Mucosa of rectum (tissue), 2 donors: Measurements from ENCODE around the gene ZNF493.

ENCODE experiments used
- H3K27ac ChIP-seq, 2 donors: one replicate each; pipeline ENCODE4 v1.7.0; 2013; ENCODE audit warnings: inconsistent platforms in 2 of 2, low read depth in 2 of 2, low read length in 2 of 2
- H3K27me3 ChIP-seq, 2 donors: one replicate each; pipeline ENCODE4 v1.7.0; 2013; ENCODE audit warnings: low read length in 2 of 2; ENCODE audit not compliant: control insufficient read depth in 2 of 2, insufficient read depth in 2 of 2
- H3K36me3 ChIP-seq, 2 donors: one replicate each; pipeline ENCODE4 v1.7.0; 2013; ENCODE audit warnings: low read length in 2 of 2; ENCODE audit not compliant: control insufficient read depth in 2 of 2, insufficient read depth in 2 of 2
- H3K4me1 ChIP-seq, 2 donors: one replicate each; pipeline ENCODE4 v1.7.0; 2013; ENCODE audit warnings: low read length in 2 of 2, mild to moderate bottlenecking in 1 of 2; ENCODE audit not compliant: control insufficient read depth in 2 of 2, insufficient read depth in 2 of 2
- H3K4me3 ChIP-seq, 2 donors: one replicate each; pipeline ENCODE4 v1.7.0; 2013; ENCODE audit warnings: low read length in 2 of 2
- H3K9ac ChIP-seq, 2 donors: one replicate each; pipeline ENCODE4 v1.7.0; 2013; ENCODE audit warnings: low read length in 2 of 2, low read depth in 1 of 2, mild to moderate bottlenecking in 1 of 2
- H3K9me3 ChIP-seq, 2 donors: one replicate each; pipeline ENCODE4 v1.7.0; 2013; ENCODE audit warnings: low read length in 2 of 2; ENCODE audit not compliant: control insufficient read depth in 2 of 2
- donor health status: healthy.
- donor health status: Normal muscosa, but diverticular disease.

ZNF493 gene

DNA sequence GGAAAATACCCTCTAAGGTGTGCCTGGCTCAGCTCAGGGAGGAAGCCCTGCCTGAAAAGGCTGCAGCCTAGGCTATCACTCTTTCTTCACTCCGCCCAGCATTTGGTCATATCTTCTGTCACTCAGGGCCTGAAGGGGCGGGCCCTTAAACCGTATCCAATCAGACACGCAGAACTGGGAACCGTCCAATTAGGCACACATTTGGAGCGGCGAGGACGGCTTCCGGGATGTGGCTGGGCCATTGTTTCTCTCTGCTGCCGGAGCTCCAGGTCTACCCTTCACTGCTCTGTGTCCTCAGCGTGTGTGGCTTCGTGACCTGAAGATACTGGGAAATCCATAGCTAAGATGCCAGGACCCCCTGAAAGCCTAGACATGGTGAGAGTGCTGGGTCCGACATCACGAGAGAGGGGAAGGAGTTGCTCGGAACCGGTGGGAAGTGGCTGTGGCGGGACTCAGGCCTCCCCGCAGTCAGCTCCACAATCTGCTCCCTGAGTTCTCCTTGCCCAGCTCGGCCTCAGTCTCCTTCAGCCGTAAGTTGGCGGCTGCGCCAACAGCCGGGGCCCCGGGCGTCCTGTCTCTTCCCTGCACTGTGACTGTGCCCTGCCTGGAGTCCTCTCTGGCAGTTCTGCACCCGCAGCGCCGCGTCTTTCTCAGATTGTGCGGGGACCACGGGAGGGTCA lies at the start of gene ZNF493:
Gene ZNF493 (plus strand): TSS at position 241 of the 680 bp plus-strand sequence. CDS start 105 bp downstream, at position 346.
- Histone ChIP-seq H3K27ac (peak within 1 kb of the TSS; percentile 77 to 87), H3K27me3 (no peaks in the 10 kb centered on the region), H3K9me3 (no peaks in the 10 kb centered on the region), H3K9ac (peak within 1 kb of the TSS; percentile 74 to 98), H3K4me1 (peaks cover 0 to 7% of the 10 kb centered on the region in 2 donors), H3K4me3 (peak within 1 kb of the TSS; percentile 86 to 100), H3K36me3 (peaks cover 9% of the 10 kb centered on the region in 2 donors)

DNA sequence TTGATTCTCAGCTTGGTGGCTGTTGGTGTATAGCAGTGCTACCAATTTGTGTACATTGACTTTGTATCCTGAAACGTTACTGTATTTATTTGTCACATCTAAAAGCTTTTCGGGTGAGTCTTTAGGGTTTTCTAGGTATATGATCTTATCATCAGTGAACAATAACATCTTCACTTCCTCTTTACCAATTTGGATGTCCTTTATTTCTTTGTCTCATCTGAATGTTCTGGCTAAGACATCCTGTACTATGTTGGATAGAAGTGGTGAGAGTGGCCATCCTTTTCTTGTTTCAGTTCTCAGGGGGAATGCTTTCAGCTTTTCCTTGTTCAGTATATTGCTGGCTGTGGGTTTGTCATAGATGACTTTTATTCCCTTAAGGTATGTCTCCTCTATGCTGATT lies 44.1 kb upstream of the ZNF493 start:
- Histone ChIP-seq H3K4me1 (no peaks in the 10 kb centered on the region), H3K36me3 (no peaks in the 10 kb centered on the region), H3K9me3 (peaks cover 0 to 4% of the 10 kb centered on the region in 2 donors), H3K27me3 (no peaks in the 10 kb centered on the region), H3K4me3 (no peak overlapping the region), H3K27ac (no peak overlapping the region), H3K9ac (no peak overlapping the region)

DNA sequence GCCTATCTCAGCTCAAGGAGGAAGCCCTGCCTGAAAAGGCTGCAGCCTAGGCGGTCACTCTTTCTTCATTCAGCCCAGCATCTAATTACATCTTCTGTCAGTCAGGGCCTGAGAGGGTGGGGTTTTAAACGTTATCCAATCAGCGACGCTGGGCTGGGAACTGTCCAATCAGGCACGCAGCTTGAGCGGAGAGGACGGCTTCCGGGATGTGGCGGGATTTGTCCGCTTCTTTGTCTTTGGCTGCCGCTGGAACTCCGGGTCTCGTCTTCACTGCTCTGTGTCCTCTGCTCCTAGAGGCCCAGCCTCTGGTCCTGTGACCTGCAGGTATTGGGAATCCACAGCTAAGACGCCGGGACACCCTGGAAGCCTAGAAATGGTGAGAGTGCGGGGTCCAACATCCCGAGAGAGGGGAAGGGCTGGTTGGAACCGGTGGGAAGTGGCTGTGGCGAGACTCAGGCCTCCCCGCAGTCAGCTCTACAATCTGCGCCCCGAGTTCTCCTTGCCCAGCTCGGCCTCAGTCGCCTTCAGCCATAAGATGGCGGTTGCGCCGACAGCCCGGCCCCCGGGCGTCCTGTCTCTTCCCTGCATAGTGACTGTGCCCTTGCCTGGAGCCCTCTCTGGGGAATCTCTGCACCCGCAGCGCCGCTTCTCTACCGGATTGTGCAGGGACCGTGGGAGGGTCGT lies 38.0 kb upstream of the ZNF493 start, which contains the start of gene ZNF738:
Gene ZNF738 (plus strand): TSS at position 233 of the 684 bp plus-strand sequence. CDS start 141 bp downstream, at position 374.
- Histone ChIP-seq H3K27me3 (no peaks in the 10 kb centered on the region), H3K4me3 (peak within 1 kb of the TSS; percentile 93 to 95), H3K4me1 (no peaks in the 10 kb centered on the region), H3K36me3 (peaks cover 5 to 7% of the 10 kb centered on the region in 2 donors), H3K9ac (peak within 1 kb of the TSS; percentile 86 to 91), H3K9me3 (peaks cover 0 to 2% of the 10 kb centered on the region in 2 donors), H3K27ac (peak within 1 kb of the TSS; percentile 79 to 81)

DNA sequence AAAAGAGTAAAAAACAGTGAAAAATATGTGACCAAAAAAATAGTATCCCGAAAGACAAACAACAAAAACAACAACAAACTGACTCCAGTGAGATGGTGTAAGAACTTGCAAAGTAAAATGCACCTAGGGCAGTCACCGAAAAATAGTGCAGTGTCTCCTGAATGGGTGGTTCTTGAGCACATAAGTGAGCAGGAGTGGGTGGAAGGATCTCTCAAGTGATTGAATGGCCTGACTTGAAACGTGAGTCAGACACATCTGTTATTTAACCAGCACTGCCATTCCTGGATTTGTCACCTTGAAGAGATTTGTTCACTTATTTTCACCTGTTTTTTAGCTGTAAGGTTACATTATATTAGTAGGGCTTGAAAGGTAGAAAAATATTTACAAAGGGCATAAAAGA lies 34.6 kb upstream of the ZNF493 start:
- Histone ChIP-seq H3K36me3 (peaks cover 7 to 14% of the 10 kb centered on the region in 2 donors), H3K4me3 (no peak overlapping the region), H3K27me3 (no peaks in the 10 kb centered on the region), H3K4me1 (no peaks in the 10 kb centered on the region), H3K9me3 (peaks cover 2 to 5% of the 10 kb centered on the region in 2 donors), H3K27ac (no peak overlapping the region), H3K9ac (no peak overlapping the region)

DNA sequence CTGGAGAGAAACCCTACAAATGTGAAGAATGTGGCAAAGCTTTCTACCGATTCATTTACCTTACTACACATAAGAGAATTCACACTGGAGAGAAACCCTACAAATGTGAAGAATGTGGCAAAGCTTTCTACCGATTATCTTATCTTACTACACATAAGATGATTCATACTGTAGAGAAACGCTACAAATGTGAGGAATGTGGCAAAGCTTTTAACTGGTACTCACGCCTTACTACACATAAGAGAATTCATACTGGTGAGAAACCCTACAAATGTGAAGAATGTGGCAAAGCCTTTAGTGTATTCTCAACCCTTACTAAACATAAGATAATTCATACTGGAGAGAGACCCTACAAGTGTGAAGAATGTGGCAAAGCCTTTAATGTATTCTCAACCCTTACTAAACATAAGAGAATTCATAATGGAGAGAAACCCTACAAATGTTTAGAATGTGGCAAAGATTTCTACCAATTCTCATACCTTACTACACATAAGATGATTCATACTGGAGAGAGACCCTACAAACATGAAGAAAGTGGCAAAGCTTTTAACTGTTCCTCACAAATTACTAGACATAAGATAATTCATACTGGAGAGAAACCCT lies 12.9 kb upstream of the ZNF493 start:
- Histone ChIP-seq H3K27ac (no peak overlapping the region), H3K4me3 (no peak overlapping the region), H3K36me3 (peaks cover 4 to 10% of the 10 kb centered on the region in 2 donors), H3K4me1 (no peaks in the 10 kb centered on the region), H3K27me3 (no peaks in the 10 kb centered on the region), H3K9me3 (peaks cover 36 to 38% of the 10 kb centered on the region in 2 donors), H3K9ac (no peak overlapping the region)

DNA sequence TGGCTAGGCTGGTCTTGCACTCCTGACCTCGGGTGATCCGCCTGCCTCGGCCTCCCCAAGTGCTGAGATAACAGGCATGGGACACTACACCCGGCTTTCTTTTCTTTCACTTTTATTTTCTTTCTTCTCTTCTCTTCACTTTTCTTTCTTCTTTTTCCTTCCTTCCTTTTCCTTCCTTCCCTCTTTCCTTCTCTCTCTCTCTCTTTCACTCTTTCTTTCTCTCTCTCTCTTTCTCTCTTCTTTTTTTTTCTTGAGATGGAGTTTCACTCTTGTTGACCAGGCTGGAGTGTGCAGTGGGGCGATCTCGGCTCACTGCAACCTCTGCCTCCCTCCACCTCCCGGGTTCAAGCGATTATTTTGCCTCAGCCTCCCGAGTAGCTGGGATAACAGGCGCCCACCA lies 812 bp upstream of the ZNF493 start:
- H3K27me3 ChIP-seq: no peaks in the 10 kb centered on the region
- peaks cover 9% of the 10 kb centered on the region in 2 donors for H3K36me3 ChIP-seq
- H3K27ac ChIP-seq: no peak overlapping the region
- no peak overlapping the region for H3K4me3 ChIP-seq
- no peaks in the 10 kb centered on the region for H3K9me3 ChIP-seq
- no peak overlapping the region for H3K9ac ChIP-seq
- H3K4me1 ChIP-seq: peaks cover 0 to 7% of the 10 kb centered on the region in 2 donors

DNA sequence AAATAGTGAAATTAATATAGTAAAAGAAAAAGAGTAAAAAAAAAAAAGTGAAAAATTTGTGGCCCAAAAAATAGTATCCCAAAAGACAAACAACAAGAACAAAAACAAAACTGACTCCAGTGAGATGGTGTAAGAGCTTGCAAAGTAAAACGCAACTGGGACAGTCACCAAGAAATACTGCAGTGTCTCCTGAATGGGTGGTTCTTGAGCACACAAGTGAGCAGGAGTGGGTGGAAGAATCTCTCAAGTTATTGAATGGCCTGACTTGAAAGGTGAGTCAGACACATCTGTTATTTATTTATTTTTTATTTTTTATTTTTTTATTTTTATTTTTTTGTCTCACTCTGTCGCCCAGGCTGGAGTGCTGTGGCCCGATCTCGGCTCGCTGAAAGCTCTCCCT lies 1.9 kb downstream of the ZNF493 start:
- Histone ChIP-seq H3K9ac (no peak overlapping the region), H3K27me3 (no peaks in the 10 kb centered on the region), H3K27ac (no peak overlapping the region), H3K4me1 (peaks cover 0 to 7% of the 10 kb centered on the region in 2 donors), H3K9me3 (peaks cover 0 to 7% of the 10 kb centered on the region in 2 donors), H3K36me3 (peaks cover 9 to 12% of the 10 kb centered on the region in 2 donors), H3K4me3 (no peak overlapping the region)

DNA sequence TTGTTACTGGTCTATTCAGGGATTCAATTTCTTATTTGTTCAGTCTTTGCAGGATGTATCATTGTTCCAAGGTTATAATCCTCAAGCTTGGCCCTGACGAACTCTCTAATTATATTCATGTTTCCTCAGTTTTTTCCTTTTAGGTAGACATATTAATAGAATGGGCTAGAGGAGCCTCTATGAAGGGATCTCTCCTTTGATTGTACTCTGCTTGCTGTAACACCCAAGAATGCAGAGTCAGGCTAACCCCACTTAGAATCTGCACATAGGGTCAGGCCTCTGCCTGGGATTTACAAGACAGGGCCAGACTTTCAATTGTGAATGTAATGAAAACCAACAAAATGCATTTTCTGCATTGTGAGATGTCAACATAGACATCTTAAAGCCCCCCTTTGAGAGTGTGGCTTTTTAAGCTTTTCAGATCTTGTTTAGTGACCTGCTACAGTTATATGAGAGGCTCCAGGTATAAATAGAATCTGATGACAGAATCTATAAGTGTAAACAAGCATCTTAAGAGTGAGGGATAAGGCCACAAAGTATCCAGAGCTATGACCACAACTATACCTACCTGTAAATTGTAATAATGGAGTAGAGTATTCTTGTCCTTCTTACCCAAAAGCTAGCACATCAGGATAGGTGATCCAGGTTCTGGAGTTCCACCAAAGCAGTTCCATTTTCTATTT lies 5.5 kb downstream of the ZNF493 start:
- H3K4me3 ChIP-seq: no peak overlapping the region
- H3K36me3 ChIP-seq: peaks cover 23 to 25% of the 10 kb centered on the region in 2 donors
- no peaks in the 10 kb centered on the region for H3K27me3 ChIP-seq
- H3K9me3 ChIP-seq: peaks cover 0 to 7% of the 10 kb centered on the region in 2 donors
- no peak overlapping the region for H3K27ac ChIP-seq
- no peak overlapping the region for H3K9ac ChIP-seq
- peaks cover 0 to 7% of the 10 kb centered on the region in 2 donors for H3K4me1 ChIP-seq

DNA sequence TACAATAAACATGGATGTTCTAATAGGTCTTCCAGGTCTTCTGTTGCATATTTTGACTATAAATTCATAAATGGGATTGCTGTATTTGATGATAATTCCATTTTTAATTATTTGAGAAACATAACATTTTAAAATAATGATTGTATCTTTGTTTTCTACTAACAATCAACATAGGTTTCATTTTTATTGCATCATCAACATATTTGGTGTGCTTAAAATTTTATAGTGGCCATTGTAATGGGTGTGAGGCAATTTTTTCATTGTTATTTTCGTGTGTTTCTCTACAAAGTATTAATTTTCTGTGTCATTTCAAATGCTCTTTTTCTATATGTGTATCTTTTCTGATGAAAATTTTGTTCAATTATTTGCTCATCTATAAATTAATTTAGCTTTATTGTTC lies 13.2 kb downstream of the ZNF493 start:
- H3K9ac ChIP-seq: no peak overlapping the region
- H3K4me1 ChIP-seq: no peaks in the 10 kb centered on the region
- H3K9me3 ChIP-seq: peaks cover 12 to 15% of the 10 kb centered on the region in 2 donors
- H3K36me3 ChIP-seq: peaks cover 41 to 43% of the 10 kb centered on the region in 2 donors
- H3K4me3 ChIP-seq: no peak overlapping the region
- no peak overlapping the region for H3K27ac ChIP-seq
- no peaks in the 10 kb centered on the region for H3K27me3 ChIP-seq
